ENCODE data around the gene TM2D3. TPM values are rescaled to one million over a fixed set of nuclear protein-coding genes. Genes with fewer than 3 reads are reported as not detected.
"Not testable (repeated sequence)": the region's sequence is repeated elsewhere in the genome, so short reads cannot be mapped to it uniquely, and the experiment has no call there.

Gene TM2D3
- polyA plus RNA-seq, 3 donors = 20.0 to 38.2 (median 37.1) TPM

DNA sequence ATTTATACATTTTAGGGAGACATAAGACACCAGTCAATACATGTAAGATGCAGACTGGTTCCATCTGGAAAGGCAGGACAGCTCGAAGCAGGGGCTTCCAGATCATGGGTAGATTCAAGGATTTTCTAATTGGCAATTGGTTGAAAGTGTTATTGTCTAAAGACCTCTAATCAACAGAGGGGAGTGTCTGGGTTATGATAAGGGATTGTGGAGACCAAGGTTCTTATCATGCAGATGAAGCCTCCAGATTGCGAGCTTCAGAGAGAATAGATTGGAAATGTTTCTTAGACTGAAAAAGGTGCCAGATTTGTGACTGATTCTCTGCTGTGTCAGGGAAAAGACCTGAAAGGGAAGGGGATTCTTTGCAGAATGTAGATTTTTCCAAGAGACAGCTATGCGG lies 15.1 kb downstream of the TM2D3 start:
- no peak overlapping the region for H3K27ac ChIP-seq (ENCODE audit: low read depth, low read length)
- 81 to 88% (median 82%) methylated on average over 3 of the region's 3 CpGs for WGBS, 3 donors

DNA sequence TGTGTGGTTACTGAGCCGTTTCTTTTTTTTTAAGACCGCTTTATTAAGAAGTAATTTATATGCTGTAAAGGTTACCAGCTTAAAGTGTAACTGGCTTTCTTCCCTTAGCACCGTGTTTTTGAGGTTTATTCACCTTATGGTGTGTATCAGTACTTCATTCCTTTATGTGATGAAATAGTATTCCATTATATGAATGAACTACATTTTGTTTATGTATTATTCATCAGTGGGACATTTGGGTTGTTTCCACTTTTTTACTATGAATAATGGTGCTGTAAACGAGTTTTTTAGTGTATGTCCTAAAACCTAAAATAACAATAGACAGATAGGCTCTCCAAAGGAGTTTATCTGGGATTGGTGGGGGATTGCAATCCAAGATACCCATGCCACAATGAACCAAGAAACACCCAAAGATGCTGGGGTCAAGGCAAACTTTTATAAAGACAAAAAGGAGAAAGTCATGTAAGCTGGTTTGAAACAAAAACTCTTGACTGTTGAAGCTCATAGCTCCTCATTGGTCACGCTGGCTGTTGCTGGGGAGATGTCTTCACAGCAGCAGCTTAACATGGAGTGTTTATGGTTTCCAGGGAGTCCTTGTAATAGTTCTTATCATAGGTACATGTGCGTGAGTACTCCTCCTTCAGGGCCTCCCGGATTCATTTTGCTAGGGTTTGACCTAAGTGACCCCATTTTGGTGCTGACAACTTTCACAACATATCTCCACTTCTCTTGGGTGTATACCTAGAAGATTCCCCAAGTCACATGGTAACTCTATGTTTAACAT lies 16.0 kb downstream of the TM2D3 start:
- no peak overlapping the region for H3K27ac ChIP-seq (ENCODE audit: low read depth, low read length)
- WGBS, 3 donors = 73 to 87% (median 80%) methylated on average over 7 of the region's 7 CpGs

DNA sequence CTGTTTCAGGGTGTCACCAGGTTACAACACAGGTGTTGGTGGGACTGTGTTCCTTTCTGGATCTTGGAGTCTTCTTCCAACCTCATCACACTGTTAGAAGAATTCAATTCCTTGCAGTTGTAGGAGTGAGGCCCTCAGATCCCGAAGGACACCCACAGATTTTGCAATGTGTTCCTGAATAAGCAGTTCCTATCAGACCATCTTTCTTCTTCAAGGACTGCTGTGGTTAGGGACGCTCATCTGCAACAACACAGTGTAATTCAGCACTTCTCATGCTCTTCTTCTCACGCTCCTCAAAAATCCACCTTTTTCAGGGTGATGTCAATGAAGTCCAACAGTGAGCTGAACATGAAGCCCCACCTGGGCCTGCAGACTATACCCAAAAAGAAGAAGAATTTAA lies 18.8 kb downstream of the TM2D3 start:
- 71 to 81% (median 80%) methylated on average over 3 of the region's 3 CpGs for WGBS, 3 donors

DNA sequence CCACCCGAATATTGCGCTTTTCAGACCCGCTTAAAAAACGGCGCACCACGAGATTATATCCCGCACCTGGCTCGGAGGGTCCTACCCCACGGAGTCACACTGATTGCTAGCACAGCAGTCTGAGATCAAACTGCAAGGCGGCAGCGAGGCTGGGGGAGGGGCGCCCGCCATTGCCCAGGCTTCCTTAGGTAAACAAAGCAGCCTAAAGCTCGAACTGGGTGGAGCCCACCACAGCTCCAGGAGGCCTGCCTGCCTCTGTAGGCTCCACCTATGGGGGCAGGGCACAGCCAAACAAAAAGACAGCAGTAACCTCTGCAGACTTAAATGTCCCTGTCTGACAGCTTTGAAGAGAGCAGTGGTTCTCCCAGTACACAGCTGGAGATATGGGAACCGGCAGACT lies 25.5 kb downstream of the TM2D3 start:
- not testable (repeated sequence) for H3K27ac ChIP-seq (ENCODE audit: low read depth, low read length)
- 91 to 100% (median 92%) methylated on average over 1 to 15 of the region's 15 CpGs for WGBS, 3 donors

More for the DNA sequence above, 18.8 kb downstream of the TM2D3 start:
- no peak overlapping the region for H3K27ac ChIP-seq (ENCODE audit: low read depth, low read length)

DNA sequence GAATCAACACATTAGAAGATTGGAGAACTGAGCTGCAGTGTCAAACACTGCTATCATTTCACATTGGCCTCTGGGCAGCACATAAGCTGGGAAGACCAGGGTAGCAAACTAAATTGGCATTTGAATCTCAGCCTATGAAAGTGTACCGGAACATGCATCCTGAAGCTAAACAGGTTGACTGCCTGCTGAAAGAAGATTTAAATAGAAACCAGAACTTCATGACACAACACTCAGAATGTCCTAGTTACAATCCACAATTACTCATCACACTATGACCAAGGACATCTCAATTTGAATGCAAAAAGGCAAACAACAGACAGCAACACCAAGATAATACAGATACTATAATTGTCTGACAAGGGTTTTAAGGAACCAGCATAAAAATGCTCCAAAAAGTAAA lies 26.2 kb downstream of the TM2D3 start:
- no peak overlapping the region for H3K27ac ChIP-seq (ENCODE audit: low read depth, low read length)
- 97 to 100% (median 98%) methylated on average over 1 of the region's 1 CpG for WGBS, 3 donors

DNA sequence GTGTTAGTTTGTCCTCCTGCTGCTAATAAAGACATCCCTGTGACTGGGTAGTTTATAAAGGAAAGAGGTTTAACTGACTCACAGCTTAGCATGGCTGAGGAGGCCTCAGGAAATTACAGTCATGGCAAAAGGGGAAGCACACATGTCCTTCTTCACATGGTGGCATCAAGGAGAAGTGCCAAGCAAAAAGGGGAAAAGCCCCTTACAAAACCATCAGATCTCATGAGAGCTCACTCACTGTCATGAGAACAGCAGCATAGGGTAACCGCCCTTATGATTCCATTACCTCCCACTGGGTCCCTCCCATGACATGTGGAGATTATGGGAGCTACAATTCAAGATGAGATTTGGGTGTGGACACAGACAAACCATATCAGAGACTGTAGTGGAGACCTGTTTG lies 27.0 kb downstream of the TM2D3 start:
- no peak overlapping the region for H3K27ac ChIP-seq (ENCODE audit: low read depth, low read length)
- 77 to 88% (median 81%) methylated on average over 1 of the region's 1 CpG for WGBS, 3 donors

DNA sequence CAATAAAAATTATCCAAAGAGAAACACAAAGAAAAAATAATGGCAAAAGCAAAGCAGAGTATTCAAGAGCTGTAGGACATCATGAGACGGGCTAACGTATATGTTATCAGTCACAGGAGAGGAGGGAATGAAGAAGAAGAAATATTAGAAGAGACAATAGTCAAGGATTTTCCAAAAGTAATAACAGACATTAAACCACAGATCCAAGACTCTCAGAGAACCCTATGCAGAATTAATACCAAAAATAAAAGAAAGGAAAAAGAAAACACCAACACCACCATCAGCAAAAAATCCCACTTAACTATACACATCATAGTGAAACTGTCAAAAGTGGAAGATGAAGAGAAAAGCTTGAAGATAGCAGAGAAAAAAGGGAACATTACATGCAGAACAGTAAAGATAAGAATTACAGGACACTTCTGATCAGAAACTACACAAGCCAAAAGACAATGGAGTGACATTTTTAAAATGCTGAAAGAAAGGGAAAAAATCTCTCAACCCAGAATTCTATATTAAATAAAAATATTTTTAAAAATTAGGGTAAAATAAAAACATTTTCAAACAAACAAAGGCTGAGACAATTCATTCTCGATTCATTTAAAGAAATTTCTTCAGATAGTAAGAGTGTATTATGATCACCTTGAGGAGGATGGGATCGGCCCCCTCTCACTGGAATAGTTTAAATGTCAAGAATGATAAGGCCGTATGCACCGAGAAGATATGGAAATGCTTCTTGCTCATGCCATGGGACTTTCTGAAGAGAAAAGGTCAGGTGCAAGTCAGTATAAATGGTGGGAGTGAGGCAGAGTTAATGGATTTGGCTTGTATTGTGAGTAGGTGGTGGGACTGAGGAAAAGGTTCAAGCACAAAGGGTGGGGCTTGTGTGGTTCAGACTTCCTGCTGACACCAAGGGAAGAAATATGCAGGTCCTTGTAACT lies 28.5 kb downstream of the TM2D3 start:
- 94 to 97% (median 96%) methylated on average over 6 of the region's 6 CpGs for WGBS, 3 donors
- H3K27ac ChIP-seq (ENCODE audit: low read depth, low read length) = no peak overlapping the region

DNA sequence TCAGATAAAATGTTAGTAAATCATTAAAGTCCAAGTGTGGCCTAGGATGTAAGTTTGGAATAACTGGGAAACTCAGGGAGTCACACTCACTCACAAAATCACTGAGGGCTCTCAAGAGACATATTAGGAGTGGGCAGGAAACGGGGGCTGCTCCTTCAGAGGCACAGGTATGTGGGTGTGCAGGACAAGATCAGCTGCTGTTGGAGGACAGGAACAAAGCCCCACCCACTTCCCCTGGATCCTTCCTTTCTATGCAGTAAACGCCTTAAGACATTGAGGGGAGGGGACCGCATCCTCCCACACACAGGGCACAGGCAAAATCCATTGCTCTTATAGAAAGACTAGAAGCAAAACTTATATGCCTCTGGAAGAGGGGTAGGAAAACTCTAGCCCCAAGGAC lies 30.2 kb downstream of the TM2D3 start:
- no peak overlapping the region for H3K27ac ChIP-seq (ENCODE audit: low read depth, low read length)
- WGBS, 3 donors = 79 to 90% (median 79%) methylated on average over 3 of the region's 3 CpGs

DNA sequence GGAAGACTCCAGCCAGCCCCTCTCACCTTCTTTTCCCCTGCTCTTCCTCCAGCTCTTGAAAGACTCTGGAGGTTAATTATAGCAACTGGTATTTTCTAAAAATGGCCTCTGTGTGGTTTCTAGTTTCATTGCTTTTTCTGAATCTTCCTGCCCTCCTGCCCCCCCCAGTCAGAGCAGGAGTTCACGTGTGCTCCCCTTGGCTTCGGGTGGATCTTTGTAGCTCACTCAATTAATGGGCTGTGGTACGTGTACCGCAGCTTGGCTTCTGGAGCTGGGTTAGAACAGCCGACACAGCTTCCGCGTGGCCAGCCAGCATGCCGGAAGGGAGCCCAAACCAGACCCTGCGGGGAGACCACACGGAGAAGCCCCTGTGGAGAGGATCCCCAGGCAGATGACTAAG lies 31.5 kb downstream of the TM2D3 start:
- 89% methylated on average over 10 of the region's 10 CpGs for WGBS, 3 donors
- H3K27ac ChIP-seq (ENCODE audit: low read depth, low read length) = no peak overlapping the region

DNA sequence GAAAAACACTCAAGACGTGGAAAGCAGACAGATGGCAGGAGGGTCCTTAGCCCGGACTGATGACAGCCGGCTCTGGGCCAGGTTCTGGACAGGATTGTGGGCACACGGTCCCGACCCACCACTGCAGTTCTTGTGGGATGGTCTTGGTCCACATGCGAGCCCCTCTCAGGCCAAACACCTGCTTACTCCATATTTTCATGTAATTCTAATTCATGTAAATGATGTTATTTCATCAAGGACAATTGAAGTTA lies 32.6 kb downstream of the TM2D3 start:
- 91 to 93% (median 93%) methylated on average over 6 of the region's 6 CpGs for WGBS, 3 donors
- no peak overlapping the region for H3K27ac ChIP-seq (ENCODE audit: low read depth, low read length)

DNA sequence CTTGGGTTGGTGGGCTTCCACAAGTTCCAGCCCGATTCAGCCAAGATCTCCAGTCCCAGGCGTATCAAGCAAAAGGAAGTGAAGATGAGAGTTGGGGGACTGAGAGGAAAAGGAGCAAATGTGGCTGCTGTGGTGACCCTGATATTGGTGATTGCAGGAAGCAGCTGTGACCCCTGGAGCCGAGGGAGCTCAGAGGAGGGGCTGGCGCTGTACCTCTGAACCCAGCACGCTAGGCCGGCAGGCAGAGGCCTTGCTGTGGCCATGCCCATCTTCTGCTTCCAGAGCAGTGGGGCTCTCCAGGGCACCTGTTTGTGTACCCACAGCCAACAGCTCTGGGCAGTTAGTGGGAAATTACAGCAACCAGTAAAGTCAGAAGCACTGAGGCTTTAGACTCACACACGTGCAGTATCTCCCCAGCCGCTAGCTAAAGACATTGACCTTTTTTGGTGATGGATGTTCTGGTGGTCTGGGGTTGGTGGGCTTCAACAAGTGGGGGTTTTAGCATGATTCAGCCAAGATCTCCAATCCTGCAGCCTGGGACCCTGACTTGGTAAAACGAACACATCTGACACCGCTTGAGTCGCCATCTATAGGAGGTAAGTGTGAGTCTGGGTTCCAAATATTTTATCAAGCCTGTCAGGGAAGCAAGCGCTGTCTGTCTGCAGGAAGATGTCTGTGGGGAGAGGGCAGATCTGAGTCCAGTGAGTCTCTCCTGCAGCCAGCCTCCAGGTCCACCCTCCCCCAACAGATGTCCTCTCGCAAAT lies 33.1 kb downstream of the TM2D3 start:
- no peak overlapping the region for H3K27ac ChIP-seq (ENCODE audit: low read depth, low read length)
- WGBS, 3 donors = 56 to 84% (median 60%) methylated on average over 13 of the region's 13 CpGs

DNA sequence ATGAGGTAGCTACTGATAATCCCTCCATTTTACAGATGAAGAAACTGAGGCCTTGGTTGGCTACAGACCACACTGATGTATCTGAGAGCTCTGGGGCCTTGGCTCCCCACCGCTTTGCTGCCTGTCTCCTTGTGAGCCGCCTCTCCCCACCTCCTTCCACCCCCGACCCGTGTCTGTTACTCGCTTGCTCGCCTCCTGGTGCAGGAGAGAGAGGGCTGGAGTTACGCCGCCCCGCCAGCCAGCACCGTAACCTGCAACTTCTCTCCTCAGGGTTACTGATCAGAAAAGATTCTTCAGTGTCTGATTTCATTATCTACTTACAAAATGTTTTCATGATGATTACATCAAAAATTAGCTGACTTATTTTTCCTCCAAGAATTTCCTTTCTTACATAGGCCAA lies 34.1 kb downstream of the TM2D3 start:
- WGBS, 3 donors = 83 to 93% (median 84%) methylated on average over 10 of the region's 10 CpGs
- no peak overlapping the region for H3K27ac ChIP-seq (ENCODE audit: low read depth, low read length)

DNA sequence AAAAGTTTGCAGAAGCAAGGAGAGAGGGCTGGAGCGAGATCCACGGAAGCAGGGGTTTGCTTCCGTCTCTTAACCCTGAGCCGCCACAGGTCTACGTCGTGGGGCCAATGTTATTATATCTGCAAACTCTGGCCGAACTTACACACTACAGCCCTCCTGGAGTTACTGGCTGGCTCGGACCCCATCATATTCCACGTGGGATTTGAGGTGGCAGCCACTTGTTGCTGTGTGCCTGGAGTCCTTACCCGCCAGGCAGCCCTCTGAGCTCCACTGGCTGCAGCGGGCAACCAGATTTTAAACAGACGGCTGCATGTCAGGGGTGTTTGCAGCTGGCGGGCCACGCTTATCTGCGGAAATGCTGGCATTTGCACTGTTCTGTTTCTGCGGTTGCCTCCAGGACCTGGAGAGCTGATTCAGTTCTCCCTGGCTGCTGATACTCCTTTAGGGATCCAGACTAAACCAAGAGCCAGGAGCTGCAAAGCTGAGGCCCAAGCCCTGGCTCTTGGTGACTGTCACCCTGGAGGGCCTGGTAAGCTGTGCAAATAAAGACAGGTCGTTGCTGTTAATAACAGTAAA lies 34.7 kb downstream of the TM2D3 start:
- 57 to 82% (median 66%) methylated on average over 17 of the region's 17 CpGs for WGBS, 3 donors

DNA sequence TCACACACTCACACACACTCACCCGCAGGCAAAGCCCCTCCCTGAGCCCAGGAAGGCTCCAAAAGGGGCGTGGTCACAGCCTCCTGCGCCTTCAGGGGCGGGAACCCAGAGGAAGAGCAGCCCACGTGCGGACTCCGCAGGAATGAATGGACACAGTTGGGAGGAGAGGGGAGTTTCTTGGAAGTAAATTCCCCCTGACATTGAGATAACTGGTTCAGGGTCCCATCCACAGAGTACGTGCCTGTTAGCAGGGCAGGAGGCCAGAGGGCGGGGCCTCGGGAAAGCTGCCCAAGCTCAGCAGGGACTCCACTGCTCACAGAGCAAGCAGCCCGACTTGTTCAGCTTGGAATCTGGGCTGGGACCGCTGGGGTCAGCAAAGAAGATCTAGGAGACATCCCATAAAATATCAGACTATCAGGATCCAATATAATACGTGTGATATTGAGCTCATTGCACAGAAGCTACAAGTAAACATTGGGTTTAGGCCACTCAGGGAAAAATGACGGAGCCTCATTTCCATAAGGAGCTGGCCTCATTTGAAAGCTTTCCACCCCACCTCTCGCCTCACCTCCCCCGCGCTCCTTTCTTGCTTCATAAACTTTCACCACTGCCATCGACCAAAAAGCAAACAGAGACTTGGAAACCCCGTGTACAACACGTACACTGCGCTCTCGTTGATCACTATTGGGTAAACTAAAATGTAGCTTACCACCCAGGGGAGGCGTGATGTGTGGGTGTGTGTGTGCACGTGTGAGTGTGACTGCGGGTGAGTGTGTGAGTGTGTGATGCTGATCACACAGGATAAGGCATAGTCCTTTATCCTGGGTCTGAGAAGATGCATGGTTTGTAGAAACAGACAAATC lies 36.0 kb downstream of the TM2D3 start:
- H3K27ac ChIP-seq (ENCODE audit: low read depth, low read length) = no peak overlapping the region
- WGBS, 3 donors = 20 to 46% (median 40%) methylated on average over 25 of the region's 25 CpGs

More for the DNA sequence above, 34.7 kb downstream of the TM2D3 start:
- H3K27ac ChIP-seq (ENCODE audit: low read depth, low read length) = no peak overlapping the region

DNA sequence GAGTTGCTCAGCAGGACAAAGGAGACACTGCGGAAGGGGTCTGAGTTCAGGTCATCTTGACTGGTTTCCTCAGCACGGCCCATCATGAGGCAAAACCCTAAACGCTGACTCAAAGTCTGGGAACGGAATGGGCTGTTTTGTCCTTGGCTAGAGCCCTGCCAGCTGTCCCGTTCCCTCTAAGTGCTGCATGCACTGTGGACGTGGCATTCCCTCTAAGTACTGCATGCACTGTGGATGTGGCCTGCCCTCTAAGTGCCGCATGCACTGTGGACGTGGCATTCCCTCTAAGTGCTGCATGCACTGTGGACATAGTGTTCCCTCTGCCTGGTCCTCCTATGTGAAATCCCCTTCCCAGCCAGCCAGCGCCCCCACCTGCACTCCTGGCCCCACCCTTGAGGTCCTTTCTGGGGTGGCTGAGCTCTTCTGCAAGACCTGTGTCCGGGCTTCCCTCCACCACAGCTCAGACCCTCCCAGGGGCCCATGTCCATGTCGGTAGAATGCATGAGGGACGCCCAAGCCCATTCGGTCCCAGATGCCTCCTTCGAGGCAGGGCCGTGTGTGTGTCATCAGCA lies 36.7 kb downstream of the TM2D3 start:
- no peak overlapping the region for H3K27ac ChIP-seq (ENCODE audit: low read depth, low read length)
- 45 to 61% (median 60%) methylated on average over 15 of the region's 15 CpGs for WGBS, 3 donors

DNA sequence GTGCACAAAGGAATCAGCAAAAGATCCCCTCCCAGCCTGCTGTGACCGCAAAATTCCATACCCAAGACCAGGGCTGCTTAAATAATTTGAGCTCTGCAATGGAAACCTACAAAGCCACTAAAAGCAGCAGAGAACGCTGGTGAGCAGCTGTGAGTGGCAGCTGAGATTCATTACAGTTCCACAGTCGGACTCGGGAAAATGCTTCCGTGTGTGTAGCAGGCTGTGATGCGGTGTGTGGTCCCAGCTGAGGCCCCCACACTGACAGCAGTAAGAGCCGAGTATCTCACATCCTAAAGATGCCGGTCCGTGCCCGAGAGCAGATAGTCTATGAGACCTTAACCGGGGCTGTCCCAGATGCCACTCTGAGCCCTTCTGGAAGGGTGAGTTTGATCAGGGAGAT lies 37.4 kb downstream of the TM2D3 start:
- WGBS, 3 donors = 87 to 93% (median 92%) methylated on average over 11 of the region's 11 CpGs
- no peak overlapping the region for H3K27ac ChIP-seq (ENCODE audit: low read depth, low read length)

DNA sequence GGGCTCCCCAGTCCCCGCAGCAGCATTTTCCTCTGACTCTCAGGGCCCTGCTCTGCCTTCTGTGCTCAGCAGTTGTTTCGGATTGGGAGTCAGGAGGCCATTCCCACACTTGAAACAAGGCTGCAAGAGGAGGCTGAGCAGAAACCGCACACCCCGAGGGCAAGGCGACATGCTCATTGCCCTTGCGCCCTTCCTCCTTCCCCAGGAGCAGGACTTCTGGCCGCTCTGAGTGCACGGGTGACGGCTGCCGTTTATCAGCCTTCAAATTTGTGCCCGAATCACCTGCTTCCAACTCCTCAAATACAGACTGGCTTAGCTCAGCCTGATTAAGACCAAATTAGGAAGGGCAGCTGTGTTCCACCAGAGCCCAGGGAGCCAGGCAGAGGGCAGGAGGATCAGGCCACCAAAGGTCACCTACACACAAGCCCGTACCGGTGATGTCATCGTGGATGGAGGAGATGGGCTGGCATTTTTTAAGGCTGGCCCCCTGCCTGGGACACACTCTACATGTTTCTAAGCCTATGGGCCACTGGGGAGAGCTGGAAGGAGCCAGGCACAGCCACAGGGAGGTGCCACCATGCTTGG lies 38.1 kb downstream of the TM2D3 start:
- no peak overlapping the region for H3K27ac ChIP-seq (ENCODE audit: low read depth, low read length)
- WGBS, 3 donors = 76 to 88% (median 87%) methylated on average over 12 to 14 of the region's 14 CpGs

Measured in adipose tissue (tissue), 3 donors.